ENCODE measurements around the gene GHRHR. TPM values are rescaled to one million over a fixed set of nuclear protein-coding genes. Genes with fewer than 3 reads are reported as not detected.

Gene GHRHR
- total and polyA plus RNA-seq, 4 donors, result 1.3 to 3.3 (median 1.4) TPM; not detected in 1

GRCh38 chr7:30996883-30997282 lies 33.1 kb downstream of the GHRHR start:
- Histone ChIP-seq H3K27me3 (ENCODE audit: control insufficient read depth in 1 of 2, insufficient read depth in 2 of 2, low read length in 1 of 2) (no peaks in the 10 kb centered on the region), H3K9me3 (ENCODE audit: control insufficient read depth, low read length) (no peaks in the 10 kb centered on the region), H3K4me1 (ENCODE audit: control insufficient read depth in 1 of 2, insufficient read depth in 2 of 2, low read length in 2 of 2) (no peaks in the 10 kb centered on the region), H3K36me3 (ENCODE audit: control insufficient read depth in 1 of 2, insufficient read depth in 2 of 2, low read length in 1 of 2) (no peaks in the 10 kb centered on the region), H3K27ac (ENCODE audit: low read depth in 1 of 2, low read length in 2 of 2) (no peak overlapping the region), H3K4me3 (ENCODE audit: low read length in 2 of 2) (no peak overlapping the region)
- intact Hi-C loops (cut with DNase I), result no loop called here
- ATAC-seq (ENCODE audit: low FRiP score), result no peak
- DNase-seq, result peak in 1 of 2 donors; percentile 32
- WGBS, 2 donors, result 88 to 90% methylated on average over 5 of the region's 5 CpGs

- H3K4me3 ChIP-seq (ENCODE audit: low read length in 2 of 2), result no peak overlapping the region
- no peaks in the 10 kb centered on the region for H3K4me1 ChIP-seq (ENCODE audit: control insufficient read depth in 1 of 2, insufficient read depth in 2 of 2, low read length in 2 of 2)
- no peak overlapping the region for H3K27ac ChIP-seq (ENCODE audit: low read depth in 1 of 2, low read length in 2 of 2)
- intact Hi-C loops (cut with DNase I), result no loop called here
- DNase-seq (peak in 1 of 2 donors; percentile 31), ATAC-seq (ENCODE audit: low FRiP score) (no peak)
- no peaks in the 10 kb centered on the region for H3K36me3 ChIP-seq (ENCODE audit: control insufficient read depth in 1 of 2, insufficient read depth in 2 of 2, low read length in 1 of 2)
- WGBS, 2 donors, result 74% methylated on average over 7 of the region's 7 CpGs
- H3K27me3 ChIP-seq (ENCODE audit: control insufficient read depth in 1 of 2, insufficient read depth in 2 of 2, low read length in 1 of 2), result no peaks in the 10 kb centered on the region
- no peaks in the 10 kb centered on the region for H3K9me3 ChIP-seq (ENCODE audit: control insufficient read depth, low read length)
Measured at GRCh38 chr7:30997316-30997715, 33.6 kb downstream of the GHRHR start.

GRCh38 chr7:30998180-30998579 lies 34.4 kb downstream of the GHRHR start:
- intact Hi-C loops (cut with DNase I), result no loop called here
- Histone ChIP-seq H3K4me1 (ENCODE audit: control insufficient read depth in 1 of 2, insufficient read depth in 2 of 2, low read length in 2 of 2) (no peaks in the 10 kb centered on the region), H3K4me3 (ENCODE audit: low read length in 2 of 2) (no peak overlapping the region), H3K27me3 (ENCODE audit: control insufficient read depth in 1 of 2, insufficient read depth in 2 of 2, low read length in 1 of 2) (no peaks in the 10 kb centered on the region), H3K36me3 (ENCODE audit: control insufficient read depth in 1 of 2, insufficient read depth in 2 of 2, low read length in 1 of 2) (no peaks in the 10 kb centered on the region), H3K27ac (ENCODE audit: low read depth in 1 of 2, low read length in 2 of 2) (no peak overlapping the region), H3K9me3 (ENCODE audit: control insufficient read depth, low read length) (no peaks in the 10 kb centered on the region)
- WGBS, 2 donors, result 82 to 84% methylated on average over 10 of the region's 10 CpGs
- ATAC-seq (ENCODE audit: low FRiP score) (no peak), DNase-seq (peak in 1 of 2 donors; percentile 64)

- intact Hi-C loops (cut with DNase I), result no loop called here
- Histone ChIP-seq H3K27ac (ENCODE audit: low read depth in 1 of 2, low read length in 2 of 2) (no peak overlapping the region), H3K36me3 (ENCODE audit: control insufficient read depth in 1 of 2, insufficient read depth in 2 of 2, low read length in 1 of 2) (no peaks in the 10 kb centered on the region), H3K9me3 (ENCODE audit: control insufficient read depth, low read length) (peaks cover 3% of the 10 kb centered on the region), H3K27me3 (ENCODE audit: control insufficient read depth in 1 of 2, insufficient read depth in 2 of 2, low read length in 1 of 2) (no peaks in the 10 kb centered on the region), H3K4me1 (ENCODE audit: control insufficient read depth in 1 of 2, insufficient read depth in 2 of 2, low read length in 2 of 2) (no peaks in the 10 kb centered on the region), H3K4me3 (ENCODE audit: low read length in 2 of 2) (no peak overlapping the region)
- WGBS, 2 donors, result 81 to 84% methylated on average over 9 of the region's 9 CpGs
- peak in 1 of 2 donors; percentile 37 for DNase-seq
- no peak for ATAC-seq (ENCODE audit: low FRiP score)
Measured at GRCh38 chr7:31000161-31000693, 36.5 kb downstream of the GHRHR start.

- H3K4me1 ChIP-seq (ENCODE audit: control insufficient read depth in 1 of 2, insufficient read depth in 2 of 2, low read length in 2 of 2), result no peaks in the 10 kb centered on the region
- H3K4me3 ChIP-seq (ENCODE audit: low read length in 2 of 2), result no peak overlapping the region
- intact Hi-C loops (cut with DNase I), result no loop called here
- no peak overlapping the region for H3K27ac ChIP-seq (ENCODE audit: low read depth in 1 of 2, low read length in 2 of 2)
- no peaks in the 10 kb centered on the region for H3K36me3 ChIP-seq (ENCODE audit: control insufficient read depth in 1 of 2, insufficient read depth in 2 of 2, low read length in 1 of 2)
- ATAC-seq (ENCODE audit: low FRiP score) (no peak), DNase-seq (no peak)
- H3K27me3 ChIP-seq (ENCODE audit: control insufficient read depth in 1 of 2, insufficient read depth in 2 of 2, low read length in 1 of 2), result no peaks in the 10 kb centered on the region
- WGBS, 2 donors, result 80 to 82% methylated on average over 5 of the region's 5 CpGs
- peaks cover 3% of the 10 kb centered on the region for H3K9me3 ChIP-seq (ENCODE audit: control insufficient read depth, low read length)
Measured at GRCh38 chr7:31000779-31001178, 37.0 kb downstream of the GHRHR start.

- no peaks in the 10 kb centered on the region for H3K27me3 ChIP-seq (ENCODE audit: control insufficient read depth in 1 of 2, insufficient read depth in 2 of 2, low read length in 1 of 2)
- no peak for ATAC-seq (ENCODE audit: low FRiP score)
- intact Hi-C loops (cut with DNase I), result no loop called here
- H3K36me3 ChIP-seq (ENCODE audit: control insufficient read depth in 1 of 2, insufficient read depth in 2 of 2, low read length in 1 of 2), result no peaks in the 10 kb centered on the region
- H3K4me1 ChIP-seq (ENCODE audit: control insufficient read depth in 1 of 2, insufficient read depth in 2 of 2, low read length in 2 of 2), result no peaks in the 10 kb centered on the region
- peaks cover 3% of the 10 kb centered on the region for H3K9me3 ChIP-seq (ENCODE audit: control insufficient read depth, low read length)
- H3K4me3 ChIP-seq (ENCODE audit: low read length in 2 of 2), result no peak overlapping the region
- 60 to 64% methylated on average over 6 of the region's 6 CpGs for WGBS, 2 donors
- DNase-seq, result no peak
- no peak overlapping the region for H3K27ac ChIP-seq (ENCODE audit: low read depth in 1 of 2, low read length in 2 of 2)
Measured at GRCh38 chr7:31002256-31002655, 38.5 kb downstream of the GHRHR start.

GRCh38 chr7:31003097-31003496 lies 39.3 kb downstream of the GHRHR start:
- DNase-seq (no peak), ATAC-seq (ENCODE audit: low FRiP score) (no peak)
- H3K27me3 ChIP-seq (ENCODE audit: control insufficient read depth in 1 of 2, insufficient read depth in 2 of 2, low read length in 1 of 2), result no peaks in the 10 kb centered on the region
- H3K4me1 ChIP-seq (ENCODE audit: control insufficient read depth in 1 of 2, insufficient read depth in 2 of 2, low read length in 2 of 2), result no peaks in the 10 kb centered on the region
- no peak overlapping the region for H3K27ac ChIP-seq (ENCODE audit: low read depth in 1 of 2, low read length in 2 of 2)
- H3K36me3 ChIP-seq (ENCODE audit: control insufficient read depth in 1 of 2, insufficient read depth in 2 of 2, low read length in 1 of 2), result no peaks in the 10 kb centered on the region
- H3K4me3 ChIP-seq (ENCODE audit: low read length in 2 of 2), result no peak overlapping the region
- peaks cover 3% of the 10 kb centered on the region for H3K9me3 ChIP-seq (ENCODE audit: control insufficient read depth, low read length)
- intact Hi-C loops (cut with DNase I), result no loop called here
- WGBS, 2 donors, result 83 to 90% methylated on average over 2 of the region's 2 CpGs

- H3K27ac ChIP-seq (ENCODE audit: low read depth in 1 of 2, low read length in 2 of 2), result no peak overlapping the region
- H3K27me3 ChIP-seq (ENCODE audit: control insufficient read depth in 1 of 2, insufficient read depth in 2 of 2, low read length in 1 of 2), result no peaks in the 10 kb centered on the region
- DNase-seq (peak in 1 of 2 donors; percentile 19), ATAC-seq (ENCODE audit: low FRiP score) (no peak)
- no peak overlapping the region for H3K4me3 ChIP-seq (ENCODE audit: low read length in 2 of 2)
- no peaks in the 10 kb centered on the region for H3K4me1 ChIP-seq (ENCODE audit: control insufficient read depth in 1 of 2, insufficient read depth in 2 of 2, low read length in 2 of 2)
- intact Hi-C loops (cut with DNase I), result no loop called here
- H3K9me3 ChIP-seq (ENCODE audit: control insufficient read depth, low read length), result peaks cover 3% of the 10 kb centered on the region
- WGBS, 2 donors, result 92 to 93% methylated on average over 6 of the region's 6 CpGs
- no peaks in the 10 kb centered on the region for H3K36me3 ChIP-seq (ENCODE audit: control insufficient read depth in 1 of 2, insufficient read depth in 2 of 2, low read length in 1 of 2)
Measured at GRCh38 chr7:31003721-31004120, 40.0 kb downstream of the GHRHR start.

- DNase-seq, result no peak
- ATAC-seq (ENCODE audit: low FRiP score), result no peak
- H3K4me1 ChIP-seq (ENCODE audit: control insufficient read depth in 1 of 2, insufficient read depth in 2 of 2, low read length in 2 of 2), result no peaks in the 10 kb centered on the region
- H3K27me3 ChIP-seq (ENCODE audit: control insufficient read depth in 1 of 2, insufficient read depth in 2 of 2, low read length in 1 of 2), result no peaks in the 10 kb centered on the region
- intact Hi-C loops (cut with DNase I), result no loop called here
- WGBS, 2 donors, result 70 to 78% methylated on average over 1 of the region's 1 CpG
- H3K4me3 ChIP-seq (ENCODE audit: low read length in 2 of 2), result no peak overlapping the region
- H3K9me3 ChIP-seq (ENCODE audit: control insufficient read depth, low read length), result peaks cover 3% of the 10 kb centered on the region
- H3K27ac ChIP-seq (ENCODE audit: low read depth in 1 of 2, low read length in 2 of 2), result no peak overlapping the region
- no peaks in the 10 kb centered on the region for H3K36me3 ChIP-seq (ENCODE audit: control insufficient read depth in 1 of 2, insufficient read depth in 2 of 2, low read length in 1 of 2)
Measured at GRCh38 chr7:31004393-31004792, 40.6 kb downstream of the GHRHR start.

Measured in aorta (tissue), 5 donors.